GM18873 (cell line): Measurements from ENCODE around the gene NR6A1.

ENCODE experiments used
- ATAC-seq: cut with Tn5 transposase; IDR thresholded peaks from one replicate; pipeline ENCODE4 v1.9.1; 2021; ENCODE audit warnings: mild to moderate bottlenecking, moderate library complexity, moderate number of reproducible peaks; ENCODE audit not compliant: unreplicated experiment, low FRiP score

The NR6A1 gene

GRCh38 chr9:124664143-124664542 is 107.0 kb downstream of the NR6A1 start:
- ATAC-seq = no peak

GRCh38 chr9:124663046-124663961 is 107.8 kb downstream of the NR6A1 start:
- ATAC-seq = no peak

GRCh38 chr9:124662561-124662960 is 108.5 kb downstream of the NR6A1 start:
- no peak for ATAC-seq

- no peak for ATAC-seq
Observed at GRCh38 chr9:124661271-124661670, 109.8 kb downstream of the NR6A1 start.

GRCh38 chr9:124660341-124660801 is 110.7 kb downstream of the NR6A1 start:
- no peak for ATAC-seq

GRCh38 chr9:124659099-124659659 is 111.9 kb downstream of the NR6A1 start:
- ATAC-seq = no peak

GRCh38 chr9:124658165-124659017 is 112.7 kb downstream of the NR6A1 start:
- ATAC-seq = peak; percentile 77

- ATAC-seq = no peak
Observed at GRCh38 chr9:124657516-124657915, 113.6 kb downstream of the NR6A1 start.

GRCh38 chr9:124654431-124654830 is 116.7 kb downstream of the NR6A1 start:
- no peak for ATAC-seq

- no peak for ATAC-seq
Observed at GRCh38 chr9:124652615-124653393, 118.3 kb downstream of the NR6A1 start.

- ATAC-seq = no peak
Observed at GRCh38 chr9:124652203-124652602, 118.9 kb downstream of the NR6A1 start.

- no peak for ATAC-seq
Observed at GRCh38 chr9:124645274-124645673, 125.8 kb downstream of the NR6A1 start.

- ATAC-seq = no peak
Observed at GRCh38 chr9:124639637-124640036, 131.5 kb downstream of the NR6A1 start.

- ATAC-seq = no peak
Observed at GRCh38 chr9:124635285-124635684, 135.8 kb downstream of the NR6A1 start.

GRCh38 chr9:124632077-124632621 is 139.0 kb downstream of the NR6A1 start:
- ATAC-seq = no peak

GRCh38 chr9:124631326-124631725 is 139.8 kb downstream of the NR6A1 start:
- ATAC-seq = no peak

- ATAC-seq = no peak
Observed at GRCh38 chr9:124629600-124629999, 141.5 kb downstream of the NR6A1 start.

GRCh38 chr9:124628741-124629140 is 142.4 kb downstream of the NR6A1 start:
- ATAC-seq = no peak

- ATAC-seq = no peak
Observed at GRCh38 chr9:124626276-124626675, 144.8 kb downstream of the NR6A1 start.

GRCh38 chr9:124625087-124625486 is 146.0 kb downstream of the NR6A1 start:
- no peak for ATAC-seq
